ENCODE data around the gene CTXN2. TPM values are rescaled to one million over a fixed set of nuclear protein-coding genes. Genes with fewer than 3 reads are reported as not detected.
A peak's percentile ranks its signal among the peaks of the same experiment; 100 is the strongest.

The CTXN2 gene
- total RNA-seq (2021) (0.07 to 0.16 TPM (median 0.07 TPM) in 3 replicates), Bru-seq, nascent RNA (percentile 4 among the genes with signal in this experiment)
- long read RNA-seq, experiment 1, partial matches to known transcripts: 0 of 1 reads
- long read RNA-seq, experiment 1, other reads (novel, unspliced or antisense): 1 of 1 reads
- long read RNA-seq, experiment 2: 0 reads
- long read RNA-seq, experiment 3: 0 reads

GRCh38 chr15:48191574-48192225, at the start of gene CTXN2:
CTXN2 (plus strand) TSS chr15:48191665; CDS start chr15:48201301, 9,636 bp downstream.
- H3K27ac Mint-ChIP-seq: no peak within 1 kb of the TSS
- H3K9me3 Mint-ChIP-seq: no peaks in the 10 kb centered on the region
- peaks cover 16% of the 10 kb centered on the region for H3K4me1 Mint-ChIP-seq
- H3K27me3 Mint-ChIP-seq (ENCODE audit: low read depth): peaks cover 39% of the 10 kb centered on the region
- DNase-seq (ENCODE audit: low spot score) (no peak), ATAC-seq (peak; percentile 70)
- ChIA-PET POLR2A (interaction anchor here (1.1 kb wide), 1 partner anchor 13 kb away, joined by 4 read pairs; the partner anchor contains the start of gene MYEF2), CTCF (no interaction called here)
- TF ChIP-seq ZNF121 (CRISPR knock-in tag; IDR thresholded peaks at IDR 0.05): no peak
- TF ChIP-seq ATF3 (CRISPR knock-in tag; conservative IDR thresholded peaks at IDR 0.05): no peak
- TF ChIP-seq PREB (CRISPR knock-in tag; IDR thresholded peaks at IDR 0.05; ENCODE audit: borderline replicate concordance): no peak
- no peak for TF ChIP-seq FOXK1 (CRISPR knock-in tag; IDR thresholded peaks at IDR 0.05)
- TF ChIP-seq FOXP4 (CRISPR knock-in tag; IDR thresholded peaks at IDR 0.05): no peak
- TF ChIP-seq ZBTB21 (CRISPR knock-in tag; IDR thresholded peaks at IDR 0.05; ENCODE audit: borderline replicate concordance): no peak
- TF ChIP-seq ZBTB43 (CRISPR knock-in tag; IDR thresholded peaks at IDR 0.05): no peak
- TF ChIP-seq TCF7 (CRISPR knock-in tag; IDR thresholded peaks at IDR 0.05; ENCODE audit: low read depth): no peak
- no peak for TF ChIP-seq HMGA2 (CRISPR knock-in tag; IDR thresholded peaks at IDR 0.05)
- no peak for TF ChIP-seq RELA (CRISPR knock-in tag; IDR thresholded peaks at IDR 0.05; ENCODE audit: borderline replicate concordance)
- no peak for TF ChIP-seq ARID4B (CRISPR knock-in tag; IDR thresholded peaks at IDR 0.05; ENCODE audit: borderline replicate concordance)
- no peak for TF ChIP-seq ZSCAN18 (CRISPR knock-in tag; IDR thresholded peaks at IDR 0.05)
- no peak for TF ChIP-seq E2F4 (CRISPR knock-in tag; IDR thresholded peaks at IDR 0.05; ENCODE audit: borderline replicate concordance, low read depth)
- no peak for TF ChIP-seq SMAD3 (CRISPR knock-in tag; IDR thresholded peaks at IDR 0.05; ENCODE audit: borderline replicate concordance)
- H3K36me3 Mint-ChIP-seq: no peaks in the 10 kb centered on the region
- peak within 1 kb of the TSS; percentile 86 for H3K4me3 Mint-ChIP-seq
